Gastroesophageal sphincter (tissue), 3 donors: ENCODE results near the gene TRIOBP.

Source experiments
- EP300 ChIP-seq: sonication (generic); formaldehyde crosslinking; IDR thresholded peaks from one replicate; pipeline ENCODE4 v1.6.1; 2017; ENCODE audit warnings: antibody characterized with exemption, mild to moderate bottlenecking
- POLR2A ChIP-seq, 2 donors: fragments of 450-650 bp; IDR thresholded peaks; one replicate each; pipeline ENCODE4 v1.6.1; 2017; ENCODE audit warnings: antibody characterized with exemption in 2 of 2, mild to moderate bottlenecking in 2 of 2, moderate library complexity in 1 of 2
- TF ChIP-seq, protein P1 (sequence below), 4 experiments: fragments of 200-600 bp in 2 of 4; fragments of 450-650 bp in 2 of 4; sonication (generic) in 1 of 4; IDR thresholded peaks; one replicate each; pipeline ENCODE4 v1.5.1; 2017 to 2019; ENCODE audit warnings: antibody characterized with exemption in 4 of 4, mild to moderate bottlenecking in 2 of 4, moderate library complexity in 2 of 4

DNA sequence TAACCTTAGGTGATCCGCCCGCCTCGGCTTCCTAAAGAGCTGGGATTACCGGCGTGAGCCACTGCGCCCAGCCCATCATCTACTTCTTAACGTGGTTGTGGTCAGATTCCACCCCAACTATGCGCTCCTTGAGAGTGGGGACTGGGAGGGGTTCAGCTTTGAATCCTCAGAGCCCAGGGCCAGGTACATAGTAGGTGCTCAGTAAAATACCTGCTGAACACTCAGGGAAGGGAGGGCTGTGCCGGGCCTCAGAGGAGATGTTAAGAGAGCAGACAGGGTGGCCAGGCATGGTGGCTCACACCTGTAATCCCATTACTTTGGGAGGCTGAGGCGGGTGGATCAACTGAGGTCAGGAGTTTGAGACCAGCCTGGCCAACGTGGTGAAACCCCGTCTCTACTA is 22.6 kb upstream of the TRIOBP start:
- TF ChIP-seq POLR2A (IDR thresholded peaks at IDR 0.05) = no peak
- TF ChIP-seq, protein P1, sequence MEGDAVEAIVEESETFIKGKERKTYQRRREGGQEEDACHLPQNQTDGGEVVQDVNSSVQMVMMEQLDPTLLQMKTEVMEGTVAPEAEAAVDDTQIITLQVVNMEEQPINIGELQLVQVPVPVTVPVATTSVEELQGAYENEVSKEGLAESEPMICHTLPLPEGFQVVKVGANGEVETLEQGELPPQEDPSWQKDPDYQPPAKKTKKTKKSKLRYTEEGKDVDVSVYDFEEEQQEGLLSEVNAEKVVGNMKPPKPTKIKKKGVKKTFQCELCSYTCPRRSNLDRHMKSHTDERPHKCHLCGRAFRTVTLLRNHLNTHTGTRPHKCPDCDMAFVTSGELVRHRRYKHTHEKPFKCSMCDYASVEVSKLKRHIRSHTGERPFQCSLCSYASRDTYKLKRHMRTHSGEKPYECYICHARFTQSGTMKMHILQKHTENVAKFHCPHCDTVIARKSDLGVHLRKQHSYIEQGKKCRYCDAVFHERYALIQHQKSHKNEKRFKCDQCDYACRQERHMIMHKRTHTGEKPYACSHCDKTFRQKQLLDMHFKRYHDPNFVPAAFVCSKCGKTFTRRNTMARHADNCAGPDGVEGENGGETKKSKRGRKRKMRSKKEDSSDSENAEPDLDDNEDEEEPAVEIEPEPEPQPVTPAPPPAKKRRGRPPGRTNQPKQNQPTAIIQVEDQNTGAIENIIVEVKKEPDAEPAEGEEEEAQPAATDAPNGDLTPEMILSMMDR (IDR thresholded peaks at IDR 0.05) = no peak
- no peak for TF ChIP-seq EP300
